ENCODE data around the gene P2RY10. TPM values are rescaled to one million over a fixed set of nuclear protein-coding genes. Genes with fewer than 3 reads are reported as not detected.

Gene P2RY10
- polyA plus RNA-seq, 4 donors = 0.14 to 0.29 (median 0.19) TPM

Other genes with a start within 250 kb of the P2RY10 start
- gene LPAR4, start 197.7 kb upstream of the P2RY10 start, polyA plus RNA-seq (ENCODE audit: insufficient read length in 4 of 4) = 10 to 100 TPM; 16.9 to 22.6 (median 19.3) TPM
- under 1 TPM; 0.08 to 0.17 (median 0.14) TPM for gene GPR174, start 199.3 kb downstream of the P2RY10 start, polyA plus RNA-seq (ENCODE audit: insufficient read length in 4 of 4)